Measurements from ENCODE around the gene PKP4. TPM values are rescaled to one million over a fixed set of nuclear protein-coding genes. Genes with fewer than 3 reads are reported as not detected.

Gene PKP4
- total and polyA plus RNA-seq, 3 donors from 2014 or later, result 42.5 to 60.5 (median 60.0) TPM

DNA sequence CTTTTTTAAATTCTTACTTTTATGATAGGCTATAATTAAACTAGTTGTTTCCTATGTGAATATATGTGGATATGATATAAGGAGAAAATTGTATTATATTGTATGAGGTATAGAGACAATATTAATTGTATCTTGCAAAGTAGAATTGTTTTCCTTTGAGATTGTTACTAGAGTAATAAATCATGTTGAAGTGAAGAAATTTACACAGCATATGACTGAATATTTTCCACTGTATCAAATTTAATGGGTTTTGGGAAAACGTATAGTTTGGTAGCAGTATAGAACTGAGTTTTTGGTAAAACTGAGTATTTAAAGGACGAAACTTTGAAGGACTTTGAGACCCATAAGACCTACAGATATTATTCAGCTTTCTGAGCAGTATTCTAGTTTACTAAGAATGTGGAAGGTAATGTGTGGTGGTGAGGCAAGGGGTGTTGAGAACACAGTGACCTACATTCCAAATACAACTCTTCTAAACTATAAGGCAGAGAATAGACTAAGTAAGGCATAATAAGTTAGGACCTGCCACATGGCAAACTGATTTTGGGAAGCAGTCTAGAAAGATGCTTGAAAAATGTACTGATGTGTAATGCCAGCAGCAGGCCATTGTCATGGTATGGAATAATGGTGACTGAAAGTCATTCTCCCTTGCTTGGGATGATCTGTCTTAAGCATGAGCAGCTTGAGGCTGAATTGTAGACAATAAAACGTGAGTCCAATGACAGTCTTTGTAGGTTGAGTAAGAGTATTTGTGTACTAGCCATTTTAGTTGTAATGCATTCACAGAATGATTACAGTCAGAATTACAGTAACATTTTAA, 29.6 kb downstream of the PKP4 start:
- no peaks in the 10 kb centered on the region for H3K27me3 ChIP-seq

DNA sequence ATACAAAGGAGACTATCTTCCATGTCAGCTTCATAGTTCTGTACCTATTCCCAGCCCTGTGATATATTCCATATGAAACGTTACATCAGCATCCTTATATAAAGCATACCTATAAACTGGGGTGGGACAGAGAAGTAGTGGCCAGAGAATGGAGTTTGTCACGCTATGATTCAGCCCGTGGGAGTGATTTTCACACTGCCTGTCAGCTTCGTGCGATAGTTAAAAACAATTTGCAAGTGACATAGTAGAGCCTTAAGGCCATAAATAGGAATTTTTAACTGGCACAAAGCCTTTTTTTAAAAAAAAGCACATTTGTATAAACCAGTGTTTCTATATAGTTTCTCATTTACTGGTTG, 30.2 kb downstream of the PKP4 start:
- peaks cover 6% of the 10 kb centered on the region for H3K4me1 ChIP-seq
- H3K36me3 ChIP-seq (ENCODE audit: low read depth, missing control alignments), result no peaks in the 10 kb centered on the region
- intact Hi-C loops (cut with DNase I; ENCODE audit: low total_unique reads), result no loop called here
- H3K4me3 ChIP-seq, result no peak overlapping the region
- TF ChIP-seq, protein P1, sequence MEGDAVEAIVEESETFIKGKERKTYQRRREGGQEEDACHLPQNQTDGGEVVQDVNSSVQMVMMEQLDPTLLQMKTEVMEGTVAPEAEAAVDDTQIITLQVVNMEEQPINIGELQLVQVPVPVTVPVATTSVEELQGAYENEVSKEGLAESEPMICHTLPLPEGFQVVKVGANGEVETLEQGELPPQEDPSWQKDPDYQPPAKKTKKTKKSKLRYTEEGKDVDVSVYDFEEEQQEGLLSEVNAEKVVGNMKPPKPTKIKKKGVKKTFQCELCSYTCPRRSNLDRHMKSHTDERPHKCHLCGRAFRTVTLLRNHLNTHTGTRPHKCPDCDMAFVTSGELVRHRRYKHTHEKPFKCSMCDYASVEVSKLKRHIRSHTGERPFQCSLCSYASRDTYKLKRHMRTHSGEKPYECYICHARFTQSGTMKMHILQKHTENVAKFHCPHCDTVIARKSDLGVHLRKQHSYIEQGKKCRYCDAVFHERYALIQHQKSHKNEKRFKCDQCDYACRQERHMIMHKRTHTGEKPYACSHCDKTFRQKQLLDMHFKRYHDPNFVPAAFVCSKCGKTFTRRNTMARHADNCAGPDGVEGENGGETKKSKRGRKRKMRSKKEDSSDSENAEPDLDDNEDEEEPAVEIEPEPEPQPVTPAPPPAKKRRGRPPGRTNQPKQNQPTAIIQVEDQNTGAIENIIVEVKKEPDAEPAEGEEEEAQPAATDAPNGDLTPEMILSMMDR (IDR thresholded peaks at IDR 0.05), result no peak
- no peak for TF ChIP-seq POLR2A (IDR thresholded peaks at IDR 0.05)
- 56 to 68% methylated on average over 5 of the region's 5 CpGs for WGBS, 2 donors
- H3K9me3 ChIP-seq, result no peaks in the 10 kb centered on the region
- H3K27me3 ChIP-seq, result no peaks in the 10 kb centered on the region
- no peak overlapping the region for H3K27ac ChIP-seq
- DNase-seq, result no peak

More for the DNA sequence above, 29.6 kb downstream of the PKP4 start:
- H3K4me1 ChIP-seq, result peaks cover 6% of the 10 kb centered on the region
- no peaks in the 10 kb centered on the region for H3K36me3 ChIP-seq (ENCODE audit: low read depth, missing control alignments)
- no peaks in the 10 kb centered on the region for H3K9me3 ChIP-seq
- no peak overlapping the region for H3K27ac ChIP-seq
- no peak overlapping the region for H3K4me3 ChIP-seq
- no peak for DNase-seq
- intact Hi-C loops (cut with DNase I; ENCODE audit: low total_unique reads), result no loop called here
- 82 to 88% methylated on average over 3 of the region's 3 CpGs for WGBS, 2 donors
- TF ChIP-seq, protein P1 (IDR thresholded peaks at IDR 0.05), result no peak
- no peak for TF ChIP-seq POLR2A (IDR thresholded peaks at IDR 0.05)

DNA sequence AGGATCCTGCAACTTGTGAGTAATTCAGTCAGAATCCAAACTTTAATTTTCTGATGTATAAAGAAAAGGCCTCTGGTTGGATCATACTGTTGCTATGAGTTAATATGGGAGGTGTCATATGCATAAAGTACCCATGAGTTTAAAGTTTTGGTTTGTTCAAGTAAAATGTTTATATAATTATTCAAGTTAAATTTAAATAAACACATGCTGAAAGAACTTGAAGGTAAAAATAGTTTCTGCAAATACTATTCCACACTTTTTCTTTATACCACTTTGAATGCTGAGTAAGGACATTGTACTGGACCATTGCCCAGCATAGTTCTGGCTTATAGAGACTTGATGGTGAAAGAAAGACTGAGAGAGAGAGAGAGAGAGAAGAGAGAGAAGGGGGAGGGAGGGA, 30.7 kb downstream of the PKP4 start:
- no peaks in the 10 kb centered on the region for H3K36me3 ChIP-seq (ENCODE audit: low read depth, missing control alignments)
- H3K9me3 ChIP-seq, result no peaks in the 10 kb centered on the region
- H3K27me3 ChIP-seq, result no peaks in the 10 kb centered on the region
- DNase-seq, result peak; percentile 33
- intact Hi-C loops (cut with DNase I; ENCODE audit: low total_unique reads), result no loop called here
- H3K4me1 ChIP-seq, result peaks cover 6% of the 10 kb centered on the region
- TF ChIP-seq, protein P1 (IDR thresholded peaks at IDR 0.05), result no peak
- no peak overlapping the region for H3K27ac ChIP-seq
- H3K4me3 ChIP-seq, result no peak overlapping the region

DNA sequence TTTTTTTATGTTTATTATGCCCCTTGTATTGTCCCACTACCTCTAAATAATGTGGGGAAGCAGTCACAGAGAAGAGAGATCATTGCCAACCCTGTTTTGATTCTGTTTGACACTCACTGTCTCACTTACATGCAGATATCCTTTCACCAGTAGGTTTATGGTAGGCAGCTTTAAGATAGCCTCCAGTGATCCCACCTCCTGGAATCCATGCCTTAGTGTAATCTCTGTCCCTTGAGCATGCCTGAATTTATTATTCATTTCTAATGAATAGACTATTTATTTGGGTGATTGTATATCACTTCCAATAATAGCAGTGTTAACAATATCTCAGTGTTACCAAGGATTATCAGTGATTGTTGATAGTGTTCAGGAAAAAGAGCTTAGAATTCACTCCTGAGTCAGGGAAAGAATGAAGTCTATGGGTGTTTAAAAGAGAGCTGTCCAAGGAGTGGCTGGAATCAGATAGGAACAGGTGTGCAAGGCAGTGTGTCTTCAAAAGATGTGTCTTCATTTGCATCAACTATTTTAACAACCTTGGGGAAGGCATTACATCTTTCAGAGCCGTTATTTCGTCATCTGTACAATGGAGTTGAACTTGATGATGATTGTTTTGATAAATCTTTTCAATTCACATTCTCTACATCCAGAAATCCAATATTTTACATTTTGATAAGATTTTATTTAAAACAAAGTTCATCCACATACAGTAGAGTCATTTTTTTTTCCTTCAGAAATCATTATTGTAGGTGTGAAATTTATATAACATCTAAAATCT, 31.9 kb downstream of the PKP4 start:
- no peak for DNase-seq
- H3K27me3 ChIP-seq, result no peaks in the 10 kb centered on the region
- peaks cover 6% of the 10 kb centered on the region for H3K4me1 ChIP-seq
- H3K4me3 ChIP-seq, result no peak overlapping the region
- no peaks in the 10 kb centered on the region for H3K9me3 ChIP-seq
- no peak overlapping the region for H3K27ac ChIP-seq
- H3K36me3 ChIP-seq (ENCODE audit: low read depth, missing control alignments), result no peaks in the 10 kb centered on the region
- intact Hi-C loops (cut with DNase I; ENCODE audit: low total_unique reads), result no loop called here
- WGBS, 2 donors, result 70 to 75% methylated on average over 2 of the region's 2 CpGs
- no peak for TF ChIP-seq POLR2A (IDR thresholded peaks at IDR 0.05)
- TF ChIP-seq, protein P1 (IDR thresholded peaks at IDR 0.05), result no peak
